A673 (cell line): ENCODE measurements around the gene UMODL1. TPM values are rescaled to one million over a fixed set of nuclear protein-coding genes. Genes with fewer than 3 reads are reported as not detected.

ENCODE experiments used
- BruUV-seq: library from RNA; stranded (reverse); fragments of 400-500 nt; replicated peaks from 2 replicates; lab custom pipeline; 2021; lab: Mats Ljungman, UMichigan
- CTCF ChIA-PET: fragments of 300-600 bp; sonication (Branson Sonifier 250); formaldehyde crosslinking; loops from one replicate; lab custom pipeline; 2022; ENCODE audit warnings: antibody characterized with exemption; lab: Charles Lee
- POLR2A ChIA-PET: fragments of 300-600 bp; sonication (Branson Sonifier 250); formaldehyde crosslinking; loops from one replicate; lab custom pipeline; 2022; ENCODE audit warnings: antibody characterized with exemption; ENCODE audit not compliant: low non-redundant PET; lab: Charles Lee
- DNase-seq: peaks from one replicate; pipeline ENCODE4 v3.0.0-alpha.2; 2015; ENCODE audit warnings: low spot score
- H3K27ac ChIP-seq: fragments of 200-600 bp; sonication (generic); 2 replicates; pipeline ENCODE4 v1.5.1; 2016; ENCODE audit warnings: mixed run types, low read depth, mild to moderate bottlenecking, mixed read lengths, antibody characterized with exemption, low read length; ENCODE audit not compliant: poor library complexity, severe bottlenecking
- H3K27me3 ChIP-seq: fragments of 200-600 bp; sonication (generic); replicated peaks from 2 replicates; pipeline ENCODE4 v1.6.1; 2017; ENCODE audit warnings: mixed run types, low read depth, mild to moderate bottlenecking, mixed read lengths, antibody characterized with exemption, low read length; ENCODE audit not compliant: insufficient read depth, poor library complexity
- H3K36me3 ChIP-seq: fragments of 200-600 bp; sonication (generic); 2 replicates; pipeline ENCODE4 v1.6.1; 2016; ENCODE audit warnings: mixed run types, mild to moderate bottlenecking, mixed read lengths, antibody characterized with exemption, low read length; ENCODE audit not compliant: insufficient read depth, poor library complexity, severe bottlenecking
- H3K4me1 ChIP-seq: fragments of 200-600 bp; sonication (generic); 2 replicates; pipeline ENCODE4 v1.6.1; 2017; ENCODE audit warnings: mixed run types, mild to moderate bottlenecking, mixed read lengths, antibody characterized with exemption, low read length; ENCODE audit not compliant: insufficient read depth, poor library complexity, severe bottlenecking
- H3K4me3 ChIP-seq: fragments of 200-600 bp; sonication (generic); 2 replicates; pipeline ENCODE4 v1.5.1; 2016; ENCODE audit warnings: low read depth, mixed run types, mild to moderate bottlenecking, mixed read lengths, low read length; ENCODE audit not compliant: poor library complexity, severe bottlenecking
- H3K9me3 ChIP-seq: fragments of 200-600 bp; sonication (generic); 2 replicates; pipeline ENCODE4 v1.6.1; 2016; ENCODE audit warnings: mixed run types, low read depth, mild to moderate bottlenecking, mixed read lengths, antibody characterized with exemption, low read length; ENCODE audit not compliant: poor library complexity, severe bottlenecking
- EZH2 ChIP-seq: fragments of 200-600 bp; sonication (generic); IDR thresholded peaks from 2 replicates; pipeline ENCODE4 v1.6.1; 2017; ENCODE audit warnings: borderline replicate concordance, low read depth, mild to moderate bottlenecking, mixed read lengths, antibody characterized with exemption, low read length; ENCODE audit not compliant: poor library complexity, severe bottlenecking
- intact Hi-C: fragments of 100-400 bp; cut with micrococcal nuclease; formaldehyde crosslinking; loops from one replicate; pipeline ENCODE4 v1.10.0; 2022; ENCODE audit not compliant: unreplicated experiment
- total RNA-seq: library from RNA; stranded (reverse); gene quantifications from 2 replicates; pipeline ENCODE4 v1.2.3, GENCODE V29; 2021
- TF ChIP-seq, protein P1 (sequence below): fragments of 300-800, 200-600 bp; sonication (generic); conservative IDR thresholded peaks from 2 replicates; pipeline ENCODE4 v1.5.1; 2017; ENCODE audit warnings: low read depth, mild to moderate bottlenecking, antibody characterized with exemption, low read length, moderate library complexity, mixed read lengths

Gene UMODL1
- total RNA-seq, 1 experiment from 2014 or later, result not detected

DNA sequence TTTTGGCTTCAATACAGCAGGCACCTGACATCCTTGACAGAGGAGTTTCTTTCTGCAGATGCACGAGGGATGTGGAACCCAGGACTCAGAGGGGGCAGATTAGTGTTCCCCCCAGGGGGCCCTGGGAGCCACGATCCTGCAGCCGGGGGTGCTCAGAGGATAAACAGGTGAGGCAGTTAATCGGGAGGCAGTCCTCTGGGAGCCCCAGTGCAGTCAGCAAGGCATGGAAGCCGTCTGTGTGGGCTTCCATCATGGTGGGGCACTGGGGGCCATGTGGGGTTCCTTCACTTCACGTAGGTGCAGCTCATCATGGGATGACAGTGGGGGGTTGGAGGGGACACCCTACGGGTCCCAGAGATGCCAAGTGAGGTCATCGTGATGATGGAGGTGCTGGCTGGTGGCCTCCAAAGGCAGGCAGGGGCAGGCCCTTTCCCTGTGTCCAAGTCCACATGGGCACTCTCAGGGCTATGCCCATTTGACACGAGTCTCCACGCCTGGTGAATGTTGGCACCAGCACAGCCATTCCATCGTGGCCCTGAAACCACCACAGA, 88.5 kb downstream of the UMODL1 start:
- intact Hi-C loops, result no loop called here
- H3K27ac ChIP-seq, result no peak overlapping the region
- BruUV-seq, result no TSS peak
- no peak overlapping the region for H3K4me3 ChIP-seq
- CTCF ChIA-PET, result no interaction called here
- no peaks in the 10 kb centered on the region for H3K27me3 ChIP-seq
- TF ChIP-seq, protein P1, sequence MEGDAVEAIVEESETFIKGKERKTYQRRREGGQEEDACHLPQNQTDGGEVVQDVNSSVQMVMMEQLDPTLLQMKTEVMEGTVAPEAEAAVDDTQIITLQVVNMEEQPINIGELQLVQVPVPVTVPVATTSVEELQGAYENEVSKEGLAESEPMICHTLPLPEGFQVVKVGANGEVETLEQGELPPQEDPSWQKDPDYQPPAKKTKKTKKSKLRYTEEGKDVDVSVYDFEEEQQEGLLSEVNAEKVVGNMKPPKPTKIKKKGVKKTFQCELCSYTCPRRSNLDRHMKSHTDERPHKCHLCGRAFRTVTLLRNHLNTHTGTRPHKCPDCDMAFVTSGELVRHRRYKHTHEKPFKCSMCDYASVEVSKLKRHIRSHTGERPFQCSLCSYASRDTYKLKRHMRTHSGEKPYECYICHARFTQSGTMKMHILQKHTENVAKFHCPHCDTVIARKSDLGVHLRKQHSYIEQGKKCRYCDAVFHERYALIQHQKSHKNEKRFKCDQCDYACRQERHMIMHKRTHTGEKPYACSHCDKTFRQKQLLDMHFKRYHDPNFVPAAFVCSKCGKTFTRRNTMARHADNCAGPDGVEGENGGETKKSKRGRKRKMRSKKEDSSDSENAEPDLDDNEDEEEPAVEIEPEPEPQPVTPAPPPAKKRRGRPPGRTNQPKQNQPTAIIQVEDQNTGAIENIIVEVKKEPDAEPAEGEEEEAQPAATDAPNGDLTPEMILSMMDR, result no peak
- no peak for TF ChIP-seq EZH2
- H3K9me3 ChIP-seq, result no peaks in the 10 kb centered on the region
- POLR2A ChIA-PET, result no interaction called here
- no peak for DNase-seq
- no peaks in the 10 kb centered on the region for H3K4me1 ChIP-seq
- no peaks in the 10 kb centered on the region for H3K36me3 ChIP-seq

- no peaks in the 10 kb centered on the region for H3K36me3 ChIP-seq
- no TSS peak for BruUV-seq
- H3K4me1 ChIP-seq, result no peaks in the 10 kb centered on the region
- no peak for TF ChIP-seq EZH2
- H3K4me3 ChIP-seq, result no peak overlapping the region
- H3K9me3 ChIP-seq, result no peaks in the 10 kb centered on the region
- CTCF ChIA-PET, result no interaction called here
- POLR2A ChIA-PET, result no interaction called here
- DNase-seq, result no peak
- no peaks in the 10 kb centered on the region for H3K27me3 ChIP-seq
- H3K27ac ChIP-seq, result no peak overlapping the region
- intact Hi-C loops, result no loop called here
Measured at GRCh38 chr21:42160111-42160721, 89.1 kb downstream of the UMODL1 start.

DNA sequence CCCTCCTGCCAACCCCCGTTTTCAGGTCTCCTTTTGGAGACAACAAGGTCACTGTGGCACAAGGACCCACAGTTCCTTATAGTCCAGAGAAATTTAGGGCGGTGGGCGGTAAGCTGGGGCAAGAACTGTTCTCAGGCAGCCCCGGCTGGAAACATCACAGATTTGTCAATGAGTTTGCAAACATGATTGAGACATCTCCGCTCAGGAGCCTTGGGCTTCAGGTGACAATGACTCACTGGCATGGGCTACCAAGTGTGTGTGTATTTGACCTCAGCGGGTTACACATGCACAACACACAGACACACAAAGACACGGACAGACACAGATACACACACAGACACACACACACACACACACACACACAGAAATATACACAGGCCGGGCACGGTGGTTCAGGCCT, 89.6 kb downstream of the UMODL1 start:
- no peaks in the 10 kb centered on the region for H3K36me3 ChIP-seq
- BruUV-seq, result no TSS peak
- no peak overlapping the region for H3K27ac ChIP-seq
- H3K4me1 ChIP-seq, result no peaks in the 10 kb centered on the region
- ChIA-PET CTCF (no interaction called here), POLR2A (no interaction called here)
- no peaks in the 10 kb centered on the region for H3K9me3 ChIP-seq
- no peak for TF ChIP-seq EZH2
- TF ChIP-seq, protein P1, result no peak
- no peak for DNase-seq
- no peaks in the 10 kb centered on the region for H3K27me3 ChIP-seq
- intact Hi-C loops, result no loop called here
- H3K4me3 ChIP-seq, result no peak overlapping the region
